Endometrium (tissue), 2 donors: ENCODE data around the gene DDX41.

Experiments used
- FAIRE-seq: peaks from 2 replicates; lab custom pipeline; 2012; peaks lifted over from hg19 to GRCh38; lab: Jason Lieb, UNC
- donor health status: control.
- donor health status: control.

DDX41 gene

DNA sequence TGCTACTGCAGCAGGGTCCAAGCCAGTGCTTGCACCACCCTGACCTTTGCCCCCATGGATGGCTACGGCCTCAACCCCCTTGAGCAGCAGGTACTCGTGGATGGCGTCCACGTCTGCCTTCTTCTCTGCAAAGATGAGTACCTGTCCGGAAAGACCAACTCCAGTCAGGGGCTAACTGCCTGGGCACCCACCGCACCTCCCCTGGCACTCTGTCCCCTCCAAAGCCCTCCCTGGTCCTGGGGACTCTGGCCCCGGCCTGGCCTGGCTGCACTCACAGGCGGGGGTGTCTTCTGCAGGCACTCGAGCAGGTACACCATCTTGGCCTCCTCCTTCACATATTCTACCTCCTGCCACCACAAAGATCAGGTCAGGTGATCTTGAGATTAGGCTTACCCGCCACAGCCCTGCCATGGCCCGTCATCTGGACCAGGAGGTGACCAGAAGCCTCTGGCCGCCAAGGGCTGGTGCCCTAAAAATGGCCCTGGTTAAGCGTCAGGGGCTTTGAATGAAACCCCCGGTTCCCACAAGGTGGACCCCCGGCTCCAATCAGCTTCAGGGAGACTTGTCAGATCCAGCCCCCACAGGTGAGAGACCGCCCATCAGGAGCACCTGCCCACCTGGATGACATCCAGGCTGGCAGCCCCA lies 3.9 kb downstream of the DDX41 start:
- no peak for FAIRE-seq

DNA sequence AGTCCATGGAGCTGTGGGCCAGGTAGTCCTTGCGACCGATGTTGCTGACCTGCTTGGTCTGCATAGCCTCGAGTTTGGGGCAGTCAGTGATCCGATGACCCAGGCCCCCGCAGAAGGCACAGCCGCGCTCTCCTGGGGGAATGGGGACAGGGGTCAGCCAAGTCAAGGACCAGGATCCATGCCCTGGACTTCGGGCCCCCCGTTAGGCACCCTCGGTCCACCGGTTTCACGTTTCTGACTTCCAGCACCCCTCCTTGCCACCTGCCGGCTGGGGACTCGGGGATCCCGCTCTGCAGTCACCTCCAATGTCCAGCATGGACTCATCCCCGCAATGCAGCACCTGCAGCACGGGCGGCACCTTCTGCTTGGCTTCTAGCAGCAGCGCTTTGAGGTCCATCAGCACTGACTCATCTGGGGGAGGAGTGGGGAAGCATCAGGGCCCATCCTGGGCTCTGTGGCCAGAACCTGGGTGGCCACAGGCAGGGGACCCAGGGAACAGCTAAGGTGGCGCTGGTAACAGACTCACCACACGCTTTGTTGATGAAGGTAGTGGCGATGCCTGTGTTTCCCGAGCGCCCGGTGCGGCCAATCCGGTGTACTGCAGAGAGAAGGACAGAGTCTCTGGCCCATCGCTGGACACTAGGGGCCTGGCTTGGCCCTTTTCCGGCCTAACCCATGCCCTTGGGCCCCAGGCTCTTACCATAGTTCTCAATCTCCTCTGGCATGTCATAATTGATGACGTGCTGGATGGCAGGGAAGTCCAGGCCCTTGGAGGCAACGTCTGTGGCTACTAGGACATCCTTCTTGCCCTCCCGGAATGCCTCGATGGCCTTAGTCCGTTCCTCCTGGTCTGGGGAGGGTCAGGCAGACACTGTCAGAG lies 4.7 kb downstream of the DDX41 start:
- no peak for FAIRE-seq

DNA sequence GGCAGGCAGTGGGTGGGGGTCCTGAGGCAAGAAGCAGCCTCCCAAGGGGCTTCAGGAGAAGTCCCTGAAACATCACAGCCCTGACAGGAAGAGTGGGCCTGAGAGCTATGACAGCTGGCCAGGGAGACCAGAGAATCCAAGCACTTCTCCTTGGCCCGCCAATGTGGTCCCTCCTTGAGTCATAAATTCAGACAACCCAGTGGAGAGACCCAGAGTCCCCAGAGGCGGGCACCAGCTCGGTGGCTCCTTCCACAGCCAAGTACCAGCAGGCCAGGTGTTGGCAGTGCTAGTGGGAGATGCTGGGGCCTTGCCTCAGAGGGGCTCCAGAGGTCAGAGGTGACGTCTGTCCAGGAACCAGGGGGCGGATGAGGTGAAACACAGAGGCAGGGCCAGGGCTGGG lies 5.6 kb downstream of the DDX41 start:
- no peak for FAIRE-seq

DNA sequence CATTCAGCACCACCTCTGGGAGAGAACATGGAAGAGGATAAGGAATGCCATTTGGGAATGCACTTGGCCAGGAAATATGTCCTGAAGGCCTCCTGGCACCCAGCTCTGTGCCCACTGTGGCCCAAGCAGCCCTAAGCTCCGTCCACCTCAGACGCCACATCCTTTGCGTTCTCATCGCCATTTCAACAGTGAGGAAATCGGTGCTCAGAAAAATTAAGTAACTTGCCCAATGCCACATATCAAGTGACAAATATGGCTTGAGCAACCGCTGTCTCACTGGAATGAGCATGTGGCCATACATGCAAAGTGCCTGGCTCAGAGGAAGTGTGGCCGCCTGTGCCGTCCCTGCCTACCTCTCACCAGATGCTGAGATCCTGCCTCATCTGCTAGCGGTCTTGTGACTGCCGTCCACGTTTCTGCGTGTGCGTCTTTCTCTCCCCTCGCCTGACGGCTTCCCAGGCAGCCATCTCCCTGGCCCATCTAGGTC lies 6.2 kb downstream of the DDX41 start:
- no peak for FAIRE-seq

DNA sequence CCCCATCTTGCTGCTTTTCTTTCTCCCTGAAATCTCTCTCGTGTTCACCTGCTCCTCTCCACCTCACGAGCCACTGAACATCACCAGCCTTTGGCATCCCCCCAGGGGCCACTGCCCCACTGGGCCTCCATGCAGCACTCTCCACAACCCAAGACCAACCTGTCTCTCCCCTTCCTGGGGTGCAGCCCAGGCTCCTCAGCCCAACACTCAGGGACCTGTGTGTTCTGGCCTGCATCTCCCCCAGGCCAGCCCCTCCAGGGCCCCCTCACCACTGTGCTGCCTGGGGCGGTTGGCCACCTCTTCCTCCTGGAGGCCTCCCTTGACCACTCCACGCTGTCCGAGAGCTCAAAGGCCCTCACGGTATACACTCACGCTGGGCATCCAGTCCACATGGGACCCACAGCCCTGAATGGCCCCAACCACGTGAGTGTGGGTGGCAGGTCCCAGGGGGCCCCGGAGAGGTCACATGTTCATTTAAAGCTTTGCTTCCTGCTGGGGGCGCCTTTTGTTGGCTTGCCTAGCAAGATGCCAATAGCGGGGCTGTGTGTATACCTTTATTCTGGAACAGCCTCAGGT lies 6.7 kb downstream of the DDX41 start:
- FAIRE-seq: no peak

DNA sequence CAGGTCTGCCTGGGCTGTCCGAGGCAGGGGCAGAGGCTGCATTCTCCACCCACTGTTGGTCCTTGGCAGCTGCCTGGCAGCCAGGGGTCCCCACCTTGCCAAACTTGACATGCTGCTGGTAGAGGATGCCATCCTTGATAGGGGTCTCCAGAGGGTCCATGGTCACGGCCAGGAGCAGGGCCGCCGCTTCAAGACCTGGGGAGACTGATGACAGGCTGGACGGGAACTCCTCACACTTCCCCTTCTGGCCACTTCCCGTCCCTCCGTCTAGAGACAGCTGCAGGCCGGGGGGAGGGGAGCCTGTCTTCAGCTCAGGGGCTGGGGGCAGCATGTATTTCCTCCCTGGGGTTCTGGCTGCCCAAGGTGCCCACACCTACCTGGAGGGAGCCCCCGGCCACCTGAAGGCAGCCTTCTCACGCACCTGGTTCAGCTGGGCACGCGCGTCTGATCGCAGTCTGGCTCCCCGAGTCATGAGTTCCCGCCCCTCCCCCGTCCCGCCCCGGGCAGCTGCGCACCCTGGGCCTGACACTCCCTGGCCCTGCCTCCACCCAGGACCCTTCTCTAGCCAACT lies 7.3 kb downstream of the DDX41 start, which contains the start of gene DOK3:
TSS of gene DOK3 (minus strand) at position 446 of the 571 bp plus-strand sequence. CDS start at position 160, 286 bp downstream.
- FAIRE-seq: no peak

DNA sequence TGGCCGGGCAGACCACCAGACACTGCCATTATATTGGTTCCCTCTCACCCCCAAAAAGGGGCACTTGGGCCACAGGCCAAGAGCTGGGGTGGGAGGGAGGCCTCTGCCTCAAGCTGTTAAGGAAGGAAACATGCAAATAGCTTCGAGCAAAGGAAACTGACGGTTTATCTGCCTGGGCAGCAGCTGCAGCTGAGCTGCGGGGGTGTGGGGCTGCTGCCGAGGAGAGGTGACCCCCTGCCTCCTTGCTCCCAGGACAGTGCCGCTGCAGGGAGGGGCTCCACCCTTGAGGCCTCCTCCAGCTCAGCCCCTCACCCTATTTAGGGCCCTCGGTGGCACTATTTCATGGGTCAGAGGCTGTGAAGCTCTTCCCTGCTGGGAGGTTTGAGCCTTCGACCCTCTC lies 7.9 kb downstream of the DDX41 start:
- FAIRE-seq: no peak

DNA sequence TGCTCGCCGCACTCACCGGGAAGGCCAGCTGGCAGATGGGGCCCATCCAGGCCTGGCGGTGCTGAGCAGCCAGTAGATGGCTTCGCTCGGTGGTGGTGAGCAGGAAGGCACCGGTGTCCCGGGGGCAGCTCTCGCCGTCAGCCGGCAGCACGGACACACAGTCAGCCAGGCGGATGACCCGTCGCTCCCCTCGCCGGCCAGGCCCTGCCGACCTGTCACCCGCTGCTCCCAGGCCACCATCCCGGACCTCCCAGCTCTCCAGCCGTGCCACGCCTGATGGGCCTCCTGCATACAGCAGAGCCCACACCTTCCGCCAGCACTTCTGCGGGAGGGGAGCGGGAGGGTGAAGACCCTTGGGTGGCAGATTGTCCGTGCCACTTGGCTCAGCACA lies 8.5 kb downstream of the DDX41 start:
- no peak for FAIRE-seq

DNA sequence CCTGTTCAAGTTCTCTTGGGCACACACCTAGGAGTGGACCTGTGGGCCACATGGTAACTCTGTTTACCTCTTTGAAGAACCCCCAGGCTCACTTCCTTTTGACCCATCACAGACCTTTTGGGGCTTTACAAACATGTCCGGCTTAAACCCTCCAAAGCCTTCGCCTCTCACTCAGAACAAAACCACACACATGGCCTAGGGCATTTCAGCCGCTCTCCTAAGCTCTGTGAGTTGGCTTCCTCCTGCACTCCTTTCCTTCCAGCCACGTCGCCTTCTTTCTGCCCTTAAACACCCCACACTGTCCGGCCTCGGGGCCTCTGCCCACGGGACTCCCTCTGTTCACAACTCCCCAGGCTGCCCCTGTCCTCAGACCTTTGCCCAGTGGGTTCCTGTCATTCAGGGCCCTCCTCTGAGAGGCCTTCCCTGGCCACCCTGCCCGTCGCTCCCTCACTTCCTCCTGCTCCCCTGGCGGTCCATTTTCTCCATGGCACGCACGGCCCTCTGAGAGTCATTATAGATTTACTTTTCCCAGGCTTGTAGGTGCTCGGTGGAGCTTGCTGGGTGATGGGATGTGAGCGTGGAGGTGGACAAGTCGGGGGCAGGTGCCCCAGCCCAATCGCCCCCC lies 9.1 kb downstream of the DDX41 start:
- no peak for FAIRE-seq

DNA sequence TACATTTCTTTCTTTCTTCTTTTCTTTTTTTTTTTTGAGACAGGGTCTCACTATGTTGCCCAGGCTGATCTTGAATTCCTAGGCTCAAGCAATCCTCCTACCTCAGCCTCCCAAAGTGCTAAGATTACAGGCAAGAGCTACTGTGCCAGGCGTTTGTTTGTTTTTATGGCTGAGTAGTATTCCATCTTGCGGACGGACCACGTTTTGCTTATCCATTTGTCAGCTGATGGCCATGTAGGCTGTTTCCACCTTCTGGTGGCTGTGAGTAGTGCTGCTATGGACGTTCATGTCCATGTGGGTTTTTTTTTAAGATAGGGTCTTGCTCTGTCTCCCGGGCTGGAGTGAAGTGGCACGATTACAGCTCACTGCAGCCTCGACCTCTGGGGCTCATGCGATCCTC lies 9.6 kb downstream of the DDX41 start:
- FAIRE-seq: no peak

DNA sequence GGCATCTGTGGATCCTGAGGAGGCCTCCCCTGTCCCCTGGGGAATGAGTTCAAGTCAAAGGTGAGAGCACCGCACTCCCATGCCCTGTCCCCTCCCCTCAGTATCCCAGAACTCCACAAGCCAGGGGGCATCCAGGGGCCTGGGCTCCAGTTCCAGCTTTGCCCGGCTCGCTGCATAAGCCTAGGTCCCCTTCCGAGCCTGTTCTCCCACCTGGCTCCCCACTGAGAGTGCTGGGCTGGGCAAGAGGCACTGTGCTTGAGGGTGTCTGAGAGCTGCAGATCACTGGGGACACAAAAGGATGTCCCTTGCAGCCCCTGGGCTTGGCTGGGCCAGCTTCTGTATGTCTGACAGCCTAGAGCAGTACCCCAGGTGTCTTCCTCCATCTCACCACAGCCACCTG lies 11.7 kb downstream of the DDX41 start:
- no peak for FAIRE-seq

DNA sequence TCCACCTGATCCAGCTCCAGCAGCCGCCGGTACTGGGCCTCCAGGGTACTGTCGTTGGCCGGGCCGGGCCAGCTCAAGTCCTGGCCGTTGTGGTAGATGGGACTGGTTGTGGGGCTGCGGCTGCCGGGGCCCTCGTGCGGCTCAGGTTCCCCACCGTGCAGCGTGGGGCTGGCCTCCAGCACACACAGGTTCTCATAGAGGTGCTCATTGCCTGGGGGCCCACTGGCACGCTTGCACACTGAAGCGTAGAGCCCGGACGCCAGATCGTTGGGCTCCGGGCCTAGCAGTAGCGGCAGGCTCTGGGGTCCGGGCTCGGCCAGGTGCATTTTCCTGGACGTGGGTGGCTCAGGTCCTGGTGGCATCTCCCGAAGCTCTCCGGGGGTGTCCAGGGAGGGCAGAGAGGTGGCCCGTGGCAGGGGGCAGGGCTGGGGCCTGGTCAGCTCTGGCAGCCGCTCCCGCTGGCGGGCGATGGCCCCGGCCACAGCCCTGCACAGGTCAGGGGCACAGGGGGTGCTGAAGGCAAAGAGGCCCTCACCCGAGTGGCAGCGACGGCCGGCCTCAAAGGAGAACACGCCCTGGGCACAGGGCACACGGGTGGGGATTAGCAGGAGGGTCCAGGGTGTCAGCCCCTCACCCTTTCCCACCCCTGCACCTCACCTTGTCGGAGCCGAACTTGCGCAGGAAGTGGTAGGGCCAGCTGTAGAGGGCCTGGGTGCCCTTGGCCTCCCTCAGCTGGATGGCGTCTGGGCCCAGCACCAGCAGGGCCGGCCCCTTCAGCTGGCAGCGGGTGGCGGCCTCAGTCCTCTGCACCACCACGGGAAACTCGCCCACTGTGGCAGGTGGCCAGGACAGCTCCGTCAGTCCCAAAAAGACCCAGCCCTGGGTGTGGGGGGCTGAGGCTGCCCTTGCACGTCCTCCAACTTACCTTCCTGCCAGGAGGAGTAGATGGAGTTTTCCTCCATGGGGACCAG lies 12.4 kb downstream of the DDX41 start:
- no peak for FAIRE-seq

DNA sequence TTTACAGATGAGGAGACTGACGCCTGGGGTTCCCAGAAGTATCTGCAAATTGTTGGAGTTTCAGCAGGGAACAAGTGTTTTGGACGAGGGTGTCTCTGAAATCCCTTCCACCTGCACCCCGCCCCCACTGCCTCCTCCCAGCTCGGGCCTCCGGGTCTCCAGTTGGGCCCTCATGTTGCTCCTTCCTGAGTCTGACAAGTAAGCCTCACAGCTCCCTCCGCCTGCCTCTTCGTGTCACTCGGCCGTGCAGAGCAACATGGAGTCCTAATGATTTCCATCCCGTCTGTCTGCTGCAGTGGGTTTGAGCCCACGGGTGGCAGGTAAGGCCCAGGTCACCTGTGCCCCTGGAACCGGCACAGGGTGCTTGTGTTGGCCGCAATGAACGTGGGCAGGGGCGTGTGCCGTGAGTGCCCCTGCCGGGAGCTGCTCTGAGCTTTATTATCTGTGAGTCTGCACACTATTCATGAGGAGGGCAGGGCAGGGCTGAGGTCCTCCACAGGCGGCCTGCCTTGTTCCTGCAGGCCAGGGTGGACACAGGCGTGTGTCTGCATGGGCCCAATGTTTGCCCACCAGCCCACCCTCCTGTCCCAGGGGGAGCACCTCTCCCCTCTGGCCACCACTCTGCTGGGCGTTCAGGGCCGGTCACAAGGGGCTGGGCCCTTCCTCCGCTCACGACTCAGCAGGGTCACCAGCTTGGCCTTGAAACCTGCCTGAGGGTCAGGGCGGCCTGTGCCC lies 13.2 kb downstream of the DDX41 start:
- FAIRE-seq: no peak

DNA sequence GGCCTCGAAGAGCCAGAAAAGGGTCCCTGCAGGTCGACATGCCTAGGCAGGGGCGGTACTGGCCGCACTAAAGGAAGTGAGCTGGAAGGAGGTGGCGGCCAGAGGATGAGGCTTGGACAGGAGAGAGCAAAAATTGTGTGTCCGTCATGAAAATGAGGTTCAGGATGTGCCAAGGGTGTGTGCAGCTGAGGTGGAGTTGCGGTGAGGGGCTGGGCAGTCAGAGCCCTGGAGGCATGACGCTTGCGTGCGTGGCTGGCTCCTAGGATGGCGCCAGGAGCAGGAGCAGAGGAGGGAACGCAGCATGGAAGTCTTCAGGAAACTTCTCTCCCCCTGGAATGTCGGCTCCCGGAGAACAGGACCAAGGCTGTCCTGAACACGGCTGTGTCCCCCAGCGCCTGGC lies 13.9 kb downstream of the DDX41 start:
- FAIRE-seq: no peak

DNA sequence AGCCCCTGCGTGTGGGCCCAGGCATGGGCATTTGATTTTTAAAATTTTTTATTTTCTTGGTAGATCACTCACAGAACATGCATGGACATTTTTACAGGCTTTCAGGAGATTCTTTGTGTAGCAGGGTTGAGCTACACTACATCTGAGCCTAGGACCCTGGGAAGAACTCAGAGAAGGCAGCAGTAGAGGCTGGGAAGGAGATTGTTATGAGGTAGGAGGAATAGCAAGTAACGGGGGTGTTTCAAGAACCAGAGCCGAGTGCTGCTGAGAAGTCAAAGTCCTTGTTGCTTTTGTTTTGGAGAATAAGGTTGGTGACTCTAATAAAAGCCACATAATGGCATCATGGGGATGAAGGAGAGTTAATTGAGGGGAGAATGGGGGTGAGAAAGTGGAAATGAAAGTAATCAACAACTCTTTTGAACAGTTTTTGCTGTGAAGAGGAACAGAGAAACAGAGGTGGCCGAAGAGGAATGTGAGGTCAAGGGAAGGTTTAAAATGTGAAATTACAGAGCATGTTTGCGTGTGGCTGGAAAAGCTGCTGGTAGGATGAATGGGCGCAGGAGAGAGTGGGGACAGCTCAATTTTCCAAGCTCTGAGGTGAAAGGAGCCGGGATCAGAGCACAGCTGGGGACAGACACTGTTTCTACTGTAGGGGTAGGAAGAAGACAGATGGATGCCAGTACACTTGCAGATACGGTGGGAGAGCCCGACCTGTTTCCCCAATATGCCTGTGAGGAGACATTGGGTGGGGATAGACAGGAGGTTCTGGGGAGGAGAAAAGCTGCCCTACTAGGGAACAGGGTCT lies 14.7 kb downstream of the DDX41 start:
- FAIRE-seq: no peak

DNA sequence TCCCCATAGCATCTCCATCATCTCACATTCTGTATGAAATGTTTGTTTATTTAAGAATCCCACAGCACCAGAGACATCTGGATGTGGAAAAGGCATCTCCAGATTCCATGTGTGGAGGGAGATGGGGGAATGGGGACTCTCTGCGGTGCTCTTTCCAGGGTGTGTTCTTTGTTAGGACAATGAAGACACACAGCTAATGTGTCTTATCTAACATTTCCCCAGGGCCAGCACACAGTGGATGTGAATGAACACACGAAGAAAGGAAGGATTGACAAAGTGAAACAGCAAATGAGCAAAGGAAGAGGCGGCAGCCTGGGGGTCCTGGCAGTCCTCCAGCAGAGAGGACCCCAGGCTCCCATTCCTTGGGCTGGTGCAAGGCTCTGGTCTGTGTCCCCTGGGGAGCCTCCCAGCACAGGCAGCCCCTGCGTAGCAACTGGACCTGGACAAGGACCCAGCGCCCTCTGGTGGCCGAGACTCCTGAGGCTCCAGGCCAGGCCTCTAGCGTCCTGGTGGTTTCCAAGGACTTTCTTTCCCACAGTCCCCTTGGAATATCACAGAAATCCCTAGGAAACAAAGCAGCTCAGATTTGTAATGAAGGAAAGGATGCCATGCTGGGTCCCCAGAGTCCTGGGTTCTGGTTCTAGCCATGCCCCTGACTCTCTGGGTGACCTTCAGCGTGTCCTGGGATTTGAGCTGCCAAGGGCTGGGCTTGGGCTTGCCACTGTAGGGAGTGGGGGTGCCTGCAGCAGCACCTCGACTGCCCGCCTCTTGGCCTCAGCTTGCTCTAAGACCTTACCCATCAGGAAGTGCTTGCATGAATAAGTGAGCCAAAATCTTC lies 15.9 kb downstream of the DDX41 start:
- no peak for FAIRE-seq

DNA sequence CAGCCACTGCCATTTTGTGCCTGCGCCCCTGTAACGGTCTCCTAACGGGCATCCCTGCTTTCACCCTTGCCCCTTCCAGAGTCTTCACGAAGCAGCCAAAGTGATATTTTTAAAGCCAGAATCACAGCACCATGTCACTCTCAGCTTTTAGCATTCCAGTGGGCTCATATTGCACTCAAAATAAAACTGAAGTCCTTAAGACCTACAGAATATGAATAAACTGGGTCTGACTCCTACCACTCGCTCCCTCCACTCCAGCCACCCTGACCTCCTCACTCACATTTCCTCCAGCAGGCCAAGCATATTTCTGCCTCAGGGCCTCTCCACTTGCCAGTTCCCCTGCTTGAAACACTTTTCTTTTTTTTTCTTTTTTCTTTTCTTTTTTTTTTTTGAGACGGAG lies 16.9 kb downstream of the DDX41 start:
- FAIRE-seq: no peak

DNA sequence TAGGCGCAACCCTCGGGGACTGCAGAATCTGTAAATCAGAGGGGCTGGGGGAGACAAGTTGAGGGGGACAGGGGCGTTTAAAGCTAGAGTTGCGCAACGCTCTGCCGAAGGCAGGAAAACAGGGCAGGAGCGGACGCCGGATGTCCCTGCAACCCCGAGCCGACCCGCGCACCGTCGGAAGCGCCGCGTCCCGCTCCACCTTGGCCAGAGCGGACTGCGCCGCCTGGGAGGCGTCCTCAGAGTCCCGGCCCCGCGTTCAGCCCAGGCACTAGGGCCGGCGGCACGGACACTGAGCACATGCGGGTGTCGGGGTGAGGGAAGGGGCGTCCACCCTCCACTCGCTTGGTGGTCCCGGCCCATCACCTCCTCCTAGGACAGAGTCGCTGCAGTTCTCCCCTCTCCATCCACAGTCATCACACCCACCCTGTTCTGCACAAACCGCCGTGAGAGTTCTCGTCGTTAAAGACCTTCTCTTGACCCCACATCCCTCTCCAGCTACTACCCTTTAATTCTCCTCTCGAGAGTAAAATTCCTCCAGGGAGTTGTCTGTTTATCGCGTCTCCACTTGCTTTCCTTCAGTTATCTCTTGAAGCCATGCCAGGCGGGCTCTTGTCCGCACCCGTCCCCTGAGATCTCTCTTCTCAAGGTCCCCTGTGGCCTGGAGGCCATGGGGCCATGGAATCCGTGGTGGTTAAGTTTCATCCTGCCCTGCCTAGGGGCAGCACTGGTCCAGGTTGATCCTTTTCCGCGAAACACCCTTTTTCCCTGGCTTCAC lies 18.6 kb downstream of the DDX41 start:
- no peak for FAIRE-seq
